Gastroesophageal sphincter (tissue), 2 donors: ENCODE data around the gene GTPBP2.

ENCODE experiments used
- EP300 ChIP-seq: sonication (generic); formaldehyde crosslinking; IDR thresholded peaks from one replicate; pipeline ENCODE4 v1.6.1; 2017; ENCODE audit warnings: antibody characterized with exemption, mild to moderate bottlenecking
- POLR2A ChIP-seq, 2 donors: fragments of 450-650 bp; IDR thresholded peaks; one replicate each; pipeline ENCODE4 v1.6.1; 2017; ENCODE audit warnings: antibody characterized with exemption in 2 of 2, mild to moderate bottlenecking in 2 of 2, moderate library complexity in 1 of 2

DNA sequence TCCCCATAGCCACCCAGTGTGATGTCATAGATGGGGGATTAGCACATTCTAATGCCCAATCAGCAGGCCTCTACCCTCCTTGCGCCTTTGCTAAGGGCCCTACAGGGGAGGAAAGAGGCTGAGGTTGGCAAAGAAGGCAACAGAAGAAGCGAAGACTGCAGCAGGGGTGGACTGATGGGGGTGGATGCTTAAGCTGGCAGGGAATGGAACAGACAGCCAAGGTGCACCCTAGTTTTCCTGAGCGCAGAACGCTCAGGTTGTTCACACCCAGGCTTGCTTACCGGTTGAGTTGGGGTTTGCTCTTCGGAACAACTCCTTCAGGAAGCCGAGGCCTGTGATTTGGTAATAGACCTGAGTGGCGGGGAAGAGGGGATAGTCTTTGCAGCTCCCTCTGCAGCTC, 45.9 kb upstream of the GTPBP2 start:
- TF ChIP-seq EP300 (no peak), POLR2A (IDR thresholded peaks at IDR 0.05) (no peak)
